ENCODE results near the gene COLGALT1. TPM values are rescaled to one million over a fixed set of nuclear protein-coding genes. Genes with fewer than 3 reads are reported as not detected.
A peak's percentile ranks its signal among the peaks of the same experiment; 100 is the strongest.

COLGALT1 gene
- total RNA-seq, 6 donors from 2014 or later: 58.3 to 151 (median 116) TPM

DNA sequence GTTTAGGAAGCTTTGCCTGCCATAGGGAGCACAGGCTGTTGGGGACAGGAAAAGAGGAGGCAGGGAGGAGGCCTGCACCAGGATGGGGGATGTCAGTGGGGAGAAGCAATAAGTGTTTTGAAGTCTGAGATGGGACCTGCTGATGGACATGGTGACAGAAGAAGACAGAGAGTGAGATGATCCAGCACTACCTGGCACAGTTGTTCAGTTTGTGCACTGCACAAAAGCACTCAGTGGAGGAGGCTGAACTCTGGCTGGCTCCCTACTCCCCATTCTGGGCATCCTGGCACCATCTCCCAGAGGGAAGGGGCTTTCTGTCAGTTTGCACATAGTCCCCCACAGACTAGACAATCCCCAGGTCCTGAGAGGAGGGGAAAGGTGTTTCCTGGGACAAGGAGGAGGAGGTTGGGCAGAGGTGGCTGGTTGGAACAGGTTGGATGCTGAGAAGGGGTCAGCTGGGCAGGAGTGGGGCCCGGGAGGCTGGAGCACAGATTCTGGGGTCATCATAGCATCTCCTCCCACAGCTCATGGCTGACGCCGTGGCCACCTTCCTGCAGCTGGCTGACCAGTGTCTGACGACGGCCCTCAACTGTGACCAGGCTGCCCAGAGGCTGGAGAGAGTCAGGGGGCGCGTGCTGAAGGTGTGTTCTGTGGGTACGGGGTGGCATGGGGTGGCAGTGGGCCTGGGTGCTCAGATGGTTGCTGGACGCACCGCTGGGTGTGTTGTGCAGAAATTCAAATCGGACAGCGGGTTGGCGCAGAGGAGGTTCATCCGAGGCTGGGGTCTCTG, 12.5 kb upstream of the COLGALT1 start:
- Histone ChIP-seq H3K27ac (no peak overlapping the region), H3K9me3 (no peaks in the 10 kb centered on the region), H3K27me3 (no peaks in the 10 kb centered on the region), H3K4me3 (no peak overlapping the region), H3K36me3 (no peaks in the 10 kb centered on the region), H3K4me1 (peaks cover 9 to 14% (median 12%) of the 10 kb centered on the region in 4 donors)
- 79 to 90% methylated on average over 13 to 14 of the region's 14 CpGs for WGBS, 2 donors
- ATAC-seq (ENCODE audit: low FRiP score in 2 of 2) (no peak), DNase-seq (peak in 1 of 2 donors; percentile 66)
- TF ChIP-seq, protein P1, sequence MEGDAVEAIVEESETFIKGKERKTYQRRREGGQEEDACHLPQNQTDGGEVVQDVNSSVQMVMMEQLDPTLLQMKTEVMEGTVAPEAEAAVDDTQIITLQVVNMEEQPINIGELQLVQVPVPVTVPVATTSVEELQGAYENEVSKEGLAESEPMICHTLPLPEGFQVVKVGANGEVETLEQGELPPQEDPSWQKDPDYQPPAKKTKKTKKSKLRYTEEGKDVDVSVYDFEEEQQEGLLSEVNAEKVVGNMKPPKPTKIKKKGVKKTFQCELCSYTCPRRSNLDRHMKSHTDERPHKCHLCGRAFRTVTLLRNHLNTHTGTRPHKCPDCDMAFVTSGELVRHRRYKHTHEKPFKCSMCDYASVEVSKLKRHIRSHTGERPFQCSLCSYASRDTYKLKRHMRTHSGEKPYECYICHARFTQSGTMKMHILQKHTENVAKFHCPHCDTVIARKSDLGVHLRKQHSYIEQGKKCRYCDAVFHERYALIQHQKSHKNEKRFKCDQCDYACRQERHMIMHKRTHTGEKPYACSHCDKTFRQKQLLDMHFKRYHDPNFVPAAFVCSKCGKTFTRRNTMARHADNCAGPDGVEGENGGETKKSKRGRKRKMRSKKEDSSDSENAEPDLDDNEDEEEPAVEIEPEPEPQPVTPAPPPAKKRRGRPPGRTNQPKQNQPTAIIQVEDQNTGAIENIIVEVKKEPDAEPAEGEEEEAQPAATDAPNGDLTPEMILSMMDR (IDR thresholded peaks at IDR 0.05): no peak
- TF ChIP-seq POLR2A (IDR thresholded peaks at IDR 0.05): no peak
- TF ChIP-seq POLR2AphosphoS5 (IDR thresholded peaks at IDR 0.05): no peak
- no peak for TF ChIP-seq EP300 (IDR thresholded peaks at IDR 0.05)

DNA sequence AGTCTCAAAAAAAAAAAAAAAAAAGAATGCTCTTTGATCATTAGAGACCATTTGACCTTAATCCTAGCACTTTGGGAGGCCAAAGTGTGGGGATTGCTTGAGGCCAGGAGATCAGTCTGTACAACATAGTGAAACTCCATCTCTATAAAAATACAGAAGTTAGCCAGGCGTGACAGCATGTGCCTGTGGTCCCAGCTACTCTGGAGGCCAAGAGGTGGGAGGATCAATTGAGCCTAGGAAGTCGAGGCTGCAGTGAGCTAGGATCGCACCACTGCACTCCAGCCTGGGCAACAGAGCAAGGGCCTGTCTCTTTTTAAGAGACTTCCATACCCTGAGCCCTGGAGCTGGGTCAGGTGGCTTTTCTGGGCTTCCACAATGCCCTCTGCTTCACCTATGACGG, 11.5 kb upstream of the COLGALT1 start:
- ATAC-seq (ENCODE audit: low FRiP score in 2 of 2) (no peak), DNase-seq (no peak)
- TF ChIP-seq POLR2AphosphoS5 (IDR thresholded peaks at IDR 0.05): no peak
- TF ChIP-seq EP300 (IDR thresholded peaks at IDR 0.05): no peak
- TF ChIP-seq, protein P1 (IDR thresholded peaks at IDR 0.05): no peak
- no peak for TF ChIP-seq POLR2A (IDR thresholded peaks at IDR 0.05)
- Histone ChIP-seq H3K4me3 (no peak overlapping the region), H3K9me3 (no peaks in the 10 kb centered on the region), H3K36me3 (no peaks in the 10 kb centered on the region), H3K27me3 (no peaks in the 10 kb centered on the region), H3K27ac (no peak overlapping the region), H3K4me1 (peaks cover 5 to 10% (median 8%) of the 10 kb centered on the region in 4 donors)
- WGBS, 2 donors: 72 to 84% methylated on average over 3 to 4 of the region's 4 CpGs

DNA sequence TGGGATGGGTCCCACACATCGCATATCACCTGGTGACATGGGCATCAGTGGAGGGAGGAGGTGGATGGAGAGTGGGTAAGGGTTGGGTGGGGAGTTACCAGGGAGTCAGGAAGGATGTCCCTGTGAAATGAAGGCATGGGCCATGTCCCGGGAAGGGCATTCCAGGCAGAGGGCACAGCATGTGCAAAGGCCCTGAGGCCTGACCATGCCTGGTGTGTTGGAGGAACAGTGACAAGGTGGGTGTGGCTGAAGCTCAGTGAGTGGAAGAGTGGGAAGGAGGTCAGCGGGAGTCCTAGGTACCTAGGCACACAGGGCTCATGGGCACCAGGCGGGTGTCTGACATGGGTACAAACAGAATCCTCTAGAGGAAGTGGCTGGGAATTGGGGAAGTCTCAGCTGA, 11.0 kb upstream of the COLGALT1 start:
- Histone ChIP-seq H3K4me3 (no peak overlapping the region), H3K27ac (no peak overlapping the region), H3K27me3 (no peaks in the 10 kb centered on the region), H3K4me1 (peaks cover 1 to 6% (median 4%) of the 10 kb centered on the region in 4 donors), H3K9me3 (no peaks in the 10 kb centered on the region), H3K36me3 (no peaks in the 10 kb centered on the region)
- WGBS, 2 donors: 88 to 90% methylated on average over 4 of the region's 4 CpGs
- DNase-seq (no peak), ATAC-seq (ENCODE audit: low FRiP score in 2 of 2) (no peak)
- TF ChIP-seq POLR2AphosphoS5 (IDR thresholded peaks at IDR 0.05) (no peak), POLR2A (IDR thresholded peaks at IDR 0.05) (no peak), EP300 (IDR thresholded peaks at IDR 0.05) (no peak)
- TF ChIP-seq, protein P1 (IDR thresholded peaks at IDR 0.05): no peak

DNA sequence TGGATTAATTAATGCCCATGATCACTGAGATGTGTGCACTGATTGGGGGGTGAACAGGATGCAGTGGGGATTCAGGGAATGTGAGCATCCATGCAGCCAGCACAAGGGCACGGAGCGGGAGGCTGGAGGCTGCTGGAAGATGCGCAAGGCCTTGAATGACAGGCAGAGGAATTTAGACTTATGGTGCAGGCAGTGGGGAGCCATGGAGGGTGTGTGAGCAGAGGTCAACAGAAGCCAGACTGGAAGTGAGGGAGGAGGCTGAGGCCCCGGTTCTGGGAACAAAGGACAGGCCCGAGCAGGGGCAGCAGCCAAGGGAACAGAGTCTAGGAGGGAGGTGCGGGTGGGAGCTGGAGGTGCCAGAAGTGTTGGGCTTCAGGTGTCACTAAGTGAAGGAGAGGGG, 7.3 kb upstream of the COLGALT1 start:
- no peak for TF ChIP-seq POLR2AphosphoS5 (IDR thresholded peaks at IDR 0.05)
- TF ChIP-seq POLR2A (IDR thresholded peaks at IDR 0.05): no peak
- TF ChIP-seq, protein P1 (IDR thresholded peaks at IDR 0.05): no peak
- TF ChIP-seq EP300 (IDR thresholded peaks at IDR 0.05): no peak
- Histone ChIP-seq H3K4me1 (peaks cover 0 to 4% (median 0%) of the 10 kb centered on the region in 4 donors), H3K36me3 (no peaks in the 10 kb centered on the region), H3K9me3 (no peaks in the 10 kb centered on the region), H3K4me3 (no peak overlapping the region), H3K27me3 (no peaks in the 10 kb centered on the region), H3K27ac (no peak overlapping the region)
- DNase-seq (no peak), ATAC-seq (ENCODE audit: low FRiP score in 2 of 2) (no peak)
- 87 to 88% methylated on average over 6 of the region's 6 CpGs for WGBS, 2 donors
